ENCODE measurements around the gene NMRK1. TPM values are rescaled to one million over a fixed set of nuclear protein-coding genes. Genes with fewer than 3 reads are reported as not detected.

The NMRK1 gene
- total RNA-seq, 1 donor from 2014 or later, result 7.2 TPM

DNA sequence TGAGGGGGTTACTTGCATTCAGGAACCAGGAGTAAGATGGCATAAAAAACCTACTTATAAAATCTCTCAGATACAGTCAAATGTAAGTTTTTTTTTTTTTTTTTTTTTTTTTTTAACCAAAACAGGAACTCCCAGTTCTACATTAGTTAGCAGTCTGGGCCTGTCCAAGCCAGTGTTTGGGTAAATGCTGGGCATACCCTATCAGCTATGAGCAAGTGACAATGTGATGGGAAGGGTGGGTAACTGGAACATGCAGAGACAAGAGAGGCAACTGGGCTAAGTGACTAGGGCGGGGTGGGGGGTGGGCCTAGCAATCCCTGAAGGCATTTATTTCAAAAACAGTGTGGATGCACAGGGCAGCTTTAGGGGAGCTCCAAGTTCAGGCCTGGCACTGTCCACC lies 2.3 kb downstream of the NMRK1 start:
- no peaks in the 10 kb centered on the region for H3K27me3 Mint-ChIP-seq (ENCODE audit: low read depth)
- no peak for DNase-seq (ENCODE audit: low spot score)
- peaks cover 38% of the 10 kb centered on the region for H3K4me1 Mint-ChIP-seq (ENCODE audit: low read depth)
- TF ChIP-seq, protein P1, sequence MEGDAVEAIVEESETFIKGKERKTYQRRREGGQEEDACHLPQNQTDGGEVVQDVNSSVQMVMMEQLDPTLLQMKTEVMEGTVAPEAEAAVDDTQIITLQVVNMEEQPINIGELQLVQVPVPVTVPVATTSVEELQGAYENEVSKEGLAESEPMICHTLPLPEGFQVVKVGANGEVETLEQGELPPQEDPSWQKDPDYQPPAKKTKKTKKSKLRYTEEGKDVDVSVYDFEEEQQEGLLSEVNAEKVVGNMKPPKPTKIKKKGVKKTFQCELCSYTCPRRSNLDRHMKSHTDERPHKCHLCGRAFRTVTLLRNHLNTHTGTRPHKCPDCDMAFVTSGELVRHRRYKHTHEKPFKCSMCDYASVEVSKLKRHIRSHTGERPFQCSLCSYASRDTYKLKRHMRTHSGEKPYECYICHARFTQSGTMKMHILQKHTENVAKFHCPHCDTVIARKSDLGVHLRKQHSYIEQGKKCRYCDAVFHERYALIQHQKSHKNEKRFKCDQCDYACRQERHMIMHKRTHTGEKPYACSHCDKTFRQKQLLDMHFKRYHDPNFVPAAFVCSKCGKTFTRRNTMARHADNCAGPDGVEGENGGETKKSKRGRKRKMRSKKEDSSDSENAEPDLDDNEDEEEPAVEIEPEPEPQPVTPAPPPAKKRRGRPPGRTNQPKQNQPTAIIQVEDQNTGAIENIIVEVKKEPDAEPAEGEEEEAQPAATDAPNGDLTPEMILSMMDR (IDR thresholded peaks at IDR 0.05), result no peak
- no peaks in the 10 kb centered on the region for H3K9me3 Mint-ChIP-seq (ENCODE audit: low read depth)
- H3K36me3 Mint-ChIP-seq (ENCODE audit: low read depth), result peaks cover 3% of the 10 kb centered on the region
- no peak overlapping the region for H3K4me3 Mint-ChIP-seq (ENCODE audit: unreplicated experiment)
- no peak overlapping the region for H3K27ac Mint-ChIP-seq (ENCODE audit: unreplicated experiment)

DNA sequence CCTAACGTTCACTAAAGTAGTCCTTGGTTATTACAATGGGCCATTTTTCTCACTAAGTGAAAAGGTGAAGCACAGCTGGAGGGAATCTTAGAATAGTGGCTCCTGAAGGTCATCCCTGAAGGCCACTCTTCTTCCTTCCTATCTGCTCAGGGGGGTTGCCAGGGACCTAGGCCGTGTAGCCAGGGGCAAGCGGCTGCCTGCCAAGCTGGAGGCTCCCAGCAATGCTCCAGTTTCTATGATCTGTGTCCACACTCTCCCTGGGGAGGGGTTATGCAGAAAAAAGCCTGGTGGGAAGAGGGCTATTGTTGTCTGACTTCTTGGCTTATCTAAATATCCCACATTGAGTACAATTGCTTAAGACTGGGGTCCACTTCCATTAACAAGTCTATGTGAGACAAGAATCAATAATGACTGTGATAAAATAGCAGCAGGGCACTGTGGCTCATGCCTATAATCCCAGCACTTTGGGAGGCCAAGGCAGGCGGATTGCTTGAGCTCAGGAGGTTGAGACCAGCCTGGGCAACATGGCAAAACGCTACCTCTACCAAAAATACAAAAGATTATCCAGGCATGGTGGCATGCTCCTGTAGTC lies 3.8 kb downstream of the NMRK1 start:
- H3K4me3 Mint-ChIP-seq (ENCODE audit: unreplicated experiment), result no peak overlapping the region
- H3K27me3 Mint-ChIP-seq (ENCODE audit: low read depth), result no peaks in the 10 kb centered on the region
- H3K4me1 Mint-ChIP-seq (ENCODE audit: low read depth), result peaks cover 24% of the 10 kb centered on the region
- H3K36me3 Mint-ChIP-seq (ENCODE audit: low read depth), result peaks cover 3% of the 10 kb centered on the region
- H3K9me3 Mint-ChIP-seq (ENCODE audit: low read depth), result no peaks in the 10 kb centered on the region
- DNase-seq (ENCODE audit: low spot score), result no peak
- no peak overlapping the region for H3K27ac Mint-ChIP-seq (ENCODE audit: unreplicated experiment)
- TF ChIP-seq, protein P1 (IDR thresholded peaks at IDR 0.05), result no peak

DNA sequence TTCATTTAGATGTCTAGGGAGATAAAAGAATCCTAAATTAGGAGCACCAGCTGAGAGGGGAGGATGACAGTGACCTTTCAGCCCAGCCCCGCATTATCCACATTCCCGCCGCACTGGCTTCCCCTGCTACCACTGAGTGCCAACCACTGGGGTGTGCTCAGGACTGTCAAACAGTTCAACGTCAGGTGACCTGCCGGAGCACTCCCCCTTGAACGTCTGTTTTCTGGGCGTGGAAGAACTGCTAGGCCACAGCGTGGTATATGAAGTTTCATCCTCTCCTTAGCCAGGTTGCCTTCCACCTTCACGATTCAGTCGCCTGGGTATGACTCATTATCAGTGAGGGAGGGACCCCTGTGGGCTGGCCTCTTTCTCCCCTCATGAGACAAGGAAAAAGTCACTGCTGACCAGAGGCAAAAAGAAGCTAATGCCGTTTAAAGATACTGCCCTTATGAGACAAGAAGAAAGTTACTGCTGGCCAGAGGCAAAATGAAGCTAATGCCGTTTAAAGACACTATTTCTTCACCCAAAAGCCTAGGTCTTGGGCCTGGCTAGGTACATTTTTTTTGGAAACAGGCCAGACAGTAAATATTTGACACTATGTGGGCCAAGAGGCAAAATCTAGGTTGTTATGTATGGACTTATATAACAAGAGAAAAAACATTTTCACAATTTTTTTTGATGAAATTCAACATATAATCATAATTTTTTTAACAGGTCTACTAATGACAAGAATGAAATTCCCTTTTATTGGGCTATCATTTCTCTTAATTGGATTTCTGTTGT lies 4.6 kb downstream of the NMRK1 start:
- Mint-ChIP-seq H3K4me1 (ENCODE audit: low read depth) (peaks cover 21% of the 10 kb centered on the region), H3K27me3 (ENCODE audit: low read depth) (no peaks in the 10 kb centered on the region), H3K27ac (ENCODE audit: unreplicated experiment) (no peak overlapping the region), H3K4me3 (ENCODE audit: unreplicated experiment) (no peak overlapping the region), H3K9me3 (ENCODE audit: low read depth) (no peaks in the 10 kb centered on the region), H3K36me3 (ENCODE audit: low read depth) (peaks cover 3% of the 10 kb centered on the region)
- no peak for DNase-seq (ENCODE audit: low spot score)
- TF ChIP-seq, protein P1 (IDR thresholded peaks at IDR 0.05), result no peak

DNA sequence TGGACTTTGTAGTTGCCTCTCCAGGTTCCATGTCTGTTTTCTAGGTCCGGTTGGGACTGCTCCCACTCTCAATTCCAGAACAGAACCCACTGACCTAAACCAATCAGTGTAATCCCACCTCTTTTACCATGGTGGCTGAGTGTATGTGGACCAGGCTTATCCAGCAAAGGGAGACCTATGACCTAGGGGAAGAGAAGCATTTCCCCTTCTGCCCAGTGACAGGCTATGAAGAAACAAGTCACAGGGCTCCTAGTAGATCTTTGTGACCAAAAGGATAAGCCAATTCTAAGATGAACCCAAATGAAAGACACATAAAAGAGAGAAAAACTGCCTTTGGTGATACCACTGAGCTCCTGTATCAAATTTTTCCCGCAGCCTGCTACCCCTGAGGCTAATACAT lies 6.3 kb downstream of the NMRK1 start:
- peaks cover 16% of the 10 kb centered on the region for H3K4me1 Mint-ChIP-seq (ENCODE audit: low read depth)
- TF ChIP-seq, protein P1 (IDR thresholded peaks at IDR 0.05), result no peak
- no peak for DNase-seq (ENCODE audit: low spot score)
- H3K36me3 Mint-ChIP-seq (ENCODE audit: low read depth), result peaks cover 3% of the 10 kb centered on the region
- no peak overlapping the region for H3K4me3 Mint-ChIP-seq (ENCODE audit: unreplicated experiment)
- no peaks in the 10 kb centered on the region for H3K9me3 Mint-ChIP-seq (ENCODE audit: low read depth)
- H3K27me3 Mint-ChIP-seq (ENCODE audit: low read depth), result no peaks in the 10 kb centered on the region
- H3K27ac Mint-ChIP-seq (ENCODE audit: unreplicated experiment), result no peak overlapping the region

DNA sequence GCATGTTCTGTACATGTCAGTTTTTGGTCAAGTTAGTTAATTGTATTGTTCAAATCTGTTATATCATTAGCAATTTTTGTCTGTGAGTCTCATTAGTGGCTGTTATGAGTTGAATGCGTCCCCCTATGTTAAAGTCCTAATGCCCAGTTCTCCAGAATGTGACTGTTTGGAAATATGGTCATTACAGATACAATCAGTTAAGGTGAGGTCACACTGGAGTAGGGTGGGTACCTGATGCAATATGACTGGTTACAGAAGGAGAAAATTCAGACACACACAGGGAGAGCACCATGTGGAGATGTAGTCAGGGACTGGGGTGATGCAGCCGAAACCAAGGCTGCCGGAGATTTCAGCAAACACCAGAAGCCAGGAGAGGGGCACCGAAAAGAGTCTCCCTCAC lies 15.1 kb downstream of the NMRK1 start:
- Mint-ChIP-seq H3K9me3 (ENCODE audit: low read depth) (no peaks in the 10 kb centered on the region), H3K4me3 (ENCODE audit: unreplicated experiment) (no peak overlapping the region), H3K27ac (ENCODE audit: unreplicated experiment) (no peak overlapping the region), H3K27me3 (ENCODE audit: low read depth) (no peaks in the 10 kb centered on the region), H3K4me1 (ENCODE audit: low read depth) (peaks cover 2% of the 10 kb centered on the region), H3K36me3 (ENCODE audit: low read depth) (peaks cover 4% of the 10 kb centered on the region)
- DNase-seq (ENCODE audit: low spot score), result no peak
- TF ChIP-seq, protein P1 (IDR thresholded peaks at IDR 0.05), result no peak
